Measurements from ENCODE around the gene INO80D. TPM values are rescaled to one million over a fixed set of nuclear protein-coding genes. Genes with fewer than 3 reads are reported as not detected.
A peak's percentile ranks its signal among the peaks of the same experiment; 100 is the strongest.

Gene INO80D
- total and polyA plus RNA-seq, 2 experiments from 2014 or later: 17.5 to 37.4 TPM

- ATAC-seq (no peak), DNase-seq (ENCODE audit: low spot score) (peak; percentile 48)
- Histone ChIP-seq H3K4me2 (peak overlapping the region; percentile 73), H2AFZ (no peak overlapping the region), H3K27ac (ENCODE audit: low read depth) (peak overlapping the region; percentile 95), H3K9me2 (ENCODE audit: insufficient read depth) (no peaks in the 10 kb centered on the region), H3K27me3 (ENCODE audit: insufficient read depth) (no peaks in the 10 kb centered on the region), H3K36me3 (ENCODE audit: insufficient read depth) (no peaks in the 10 kb centered on the region), H3K4me3 (peak overlapping the region; percentile 89), H3K4me1 (ENCODE audit: insufficient read depth) (peaks cover 47% of the 10 kb centered on the region), H3K79me2 (replicated peaks; ENCODE audit: insufficient read depth) (peaks cover 69% of the 10 kb centered on the region), H4K20me1 (replicated peaks; ENCODE audit: insufficient read depth) (no peaks in the 10 kb centered on the region), H3F3A (replicated peaks; ENCODE audit: low read depth) (peaks cover 15% of the 10 kb centered on the region; the same call in 1 of the 2 replicates)
- peak overlapping the region; percentile 95 for H3K27ac Mint-ChIP-seq
- H3K9me3 Mint-ChIP-seq: peaks cover 7% of the 10 kb centered on the region; the same call in 2 of the 3 replicates
- H3K4me3 Mint-ChIP-seq: peak overlapping the region; percentile 92
- TF ChIP-seq POLR2AphosphoS5 (IDR thresholded peaks at IDR 0.05; ENCODE audit: low read depth) (no peak), CTCF (conservative IDR thresholded peaks at IDR 0.05; ENCODE audit: low read depth in 2 of 2) (no peak), ZNF462 (CRISPR knock-in tag; IDR thresholded peaks at IDR 0.05) (no peak)
- peaks cover 34% of the 10 kb centered on the region for H3K27me3 Mint-ChIP-seq (ENCODE audit: insufficient read depth, low read depth, poor library complexity)
- H3K4me1 Mint-ChIP-seq: peaks cover 44% of the 10 kb centered on the region
- peaks cover 22% of the 10 kb centered on the region for H3K36me3 Mint-ChIP-seq (ENCODE audit: low read depth)
These were observed 3.6 kb downstream of the INO80D start for GRCh38 chr2:206082298-206082843.

All from GM23338 (cell line).